ENCODE data around the gene SHISAL2B. TPM values are rescaled to one million over a fixed set of nuclear protein-coding genes. Genes with fewer than 3 reads are reported as not detected.

SHISAL2B gene
- total RNA-seq, 6 experiments from 2014 or later, result not detected

DNA sequence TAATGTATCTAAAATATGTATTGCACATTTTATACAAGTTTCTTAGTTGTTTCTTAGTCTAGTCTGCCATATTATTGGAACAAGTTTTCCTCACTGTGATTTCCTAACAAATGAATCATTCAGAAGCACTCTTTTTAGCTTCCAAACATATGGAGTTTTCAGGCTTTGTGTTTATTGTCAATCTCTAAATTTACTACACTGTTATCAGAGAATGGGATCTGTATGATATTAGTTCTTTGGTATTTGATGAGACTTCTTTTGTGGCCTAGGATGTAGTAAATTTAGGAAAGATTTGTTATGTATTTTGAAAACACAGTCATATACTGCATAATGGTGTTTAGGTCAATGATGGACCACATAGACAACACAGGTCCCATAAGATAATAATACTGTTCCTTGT lies 52.5 kb downstream of the SHISAL2B start:
- Histone ChIP-seq H3K27me3 (no peaks in the 10 kb centered on the region), H3K4me1 (no peaks in the 10 kb centered on the region), H3K9me3 (no peaks in the 10 kb centered on the region), H3K27ac (no peak overlapping the region), H3K36me3 (peaks cover 0 to 17% (median 0%) of the 10 kb centered on the region in 4 donors), H3K4me3 (no peak overlapping the region)
- no peak for ATAC-seq
- intact Hi-C loops (cut with DNase I), result no loop called here
- TF ChIP-seq CTCF (IDR thresholded peaks at IDR 0.05) (no peak), POLR2A (IDR thresholded peaks at IDR 0.05) (no peak)
- no peak for DNase-seq

GRCh38 chr5:64744914-64745313 lies 54.6 kb downstream of the SHISAL2B start:
- intact Hi-C loops (cut with DNase I), result no loop called here
- no peak for ATAC-seq
- Histone ChIP-seq H3K9me3 (no peaks in the 10 kb centered on the region), H3K4me3 (no peak overlapping the region), H3K36me3 (peaks cover 0 to 4% (median 0%) of the 10 kb centered on the region in 4 donors), H3K27ac (no peak overlapping the region), H3K27me3 (no peaks in the 10 kb centered on the region), H3K4me1 (no peaks in the 10 kb centered on the region)
- WGBS (ENCODE audit: insufficient coverage, low coverage, low lambda C conversion rate, missing lambda C conversion rate), result 100% methylated on average over 1 of the region's 1 CpG
- DNase-seq, result no peak
- no peak for TF ChIP-seq CTCF (IDR thresholded peaks at IDR 0.05)
- TF ChIP-seq POLR2A (IDR thresholded peaks at IDR 0.05), result no peak

GRCh38 chr5:64746446-64746845 lies 56.1 kb downstream of the SHISAL2B start:
- TF ChIP-seq CTCF (IDR thresholded peaks at IDR 0.05), result no peak
- no peak for TF ChIP-seq POLR2A (IDR thresholded peaks at IDR 0.05)
- no peak for ATAC-seq

DNA sequence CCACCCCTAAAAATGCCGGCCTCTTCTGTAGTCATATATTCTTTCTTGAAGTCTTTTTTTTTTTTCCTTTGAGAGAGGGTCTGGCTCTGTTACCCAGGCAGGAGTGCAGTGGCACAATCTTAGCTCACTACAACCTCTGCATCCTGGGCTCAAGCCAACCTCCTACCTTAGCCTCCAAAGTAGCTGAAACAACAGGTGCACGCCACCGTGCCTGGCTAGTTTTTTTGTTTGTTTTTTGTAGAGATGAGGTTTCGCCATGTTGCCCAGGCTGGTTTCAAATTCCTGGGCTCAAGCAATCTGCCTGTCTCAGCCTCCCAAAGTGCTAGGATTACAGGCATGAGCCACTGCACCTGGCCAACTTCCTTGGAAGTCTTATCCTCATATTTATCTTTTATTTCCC lies 59.1 kb downstream of the SHISAL2B start:
- H3K27me3 ChIP-seq, result no peaks in the 10 kb centered on the region
- TF ChIP-seq POLR2A (IDR thresholded peaks at IDR 0.05), result no peak
- ATAC-seq (no peak), DNase-seq (no peak)
- no peak overlapping the region for H3K27ac ChIP-seq
- peaks cover 0 to 10% (median 3%) of the 10 kb centered on the region in 4 donors for H3K4me1 ChIP-seq
- H3K4me3 ChIP-seq, result no peak overlapping the region
- intact Hi-C loops (cut with DNase I), result no loop called here
- 88% methylated on average over 4 of the region's 4 CpGs for WGBS (ENCODE audit: insufficient coverage, low coverage, low lambda C conversion rate, missing lambda C conversion rate)
- H3K9me3 ChIP-seq, result no peaks in the 10 kb centered on the region
- H3K36me3 ChIP-seq, result no peaks in the 10 kb centered on the region

More at GRCh38 chr5:64746446-64746845, 56.1 kb downstream of the SHISAL2B start:
- H3K27ac ChIP-seq, result no peak overlapping the region
- H3K9me3 ChIP-seq, result no peaks in the 10 kb centered on the region
- intact Hi-C loops (cut with DNase I), result no loop called here
- no peak for DNase-seq
- H3K4me3 ChIP-seq, result no peak overlapping the region
- WGBS (ENCODE audit: insufficient coverage, low coverage, low lambda C conversion rate, missing lambda C conversion rate), result no CpG with 5 or more reads among the region's 1 CpG
- no peaks in the 10 kb centered on the region for H3K27me3 ChIP-seq
- no peaks in the 10 kb centered on the region for H3K4me1 ChIP-seq
- no peaks in the 10 kb centered on the region for H3K36me3 ChIP-seq

- Histone ChIP-seq H3K4me1 (peaks cover 0 to 10% (median 3%) of the 10 kb centered on the region in 4 donors), H3K4me3 (no peak overlapping the region), H3K27ac (no peak overlapping the region), H3K27me3 (no peaks in the 10 kb centered on the region), H3K36me3 (no peaks in the 10 kb centered on the region), H3K9me3 (no peaks in the 10 kb centered on the region)
- no peak for ATAC-seq
- WGBS (ENCODE audit: insufficient coverage, low coverage, low lambda C conversion rate, missing lambda C conversion rate), result 100% methylated on average over 1 of the region's 2 CpGs
- TF ChIP-seq CTCF (IDR thresholded peaks at IDR 0.05), result no peak
- TF ChIP-seq POLR2A (IDR thresholded peaks at IDR 0.05), result no peak
- intact Hi-C loops (cut with DNase I), result no loop called here
- DNase-seq, result no peak
These were observed 63.8 kb downstream of the SHISAL2B start for GRCh38 chr5:64754066-64754465.

Data from right lobe of liver (tissue), 6 donors.